NB4 (cell line): ENCODE measurements around the gene RGL3.

ENCODE experiments used
- DNase-seq: peaks from one replicate; pipeline ENCODE4 v3.0.0; 2010; ENCODE audit warnings: low read depth
- H3K4me3 ChIP-seq: one replicate; pipeline ENCODE4 v1.5.1; 2011; ENCODE audit warnings: mild to moderate bottlenecking, low read depth, low read length, moderate library complexity
- MYC ChIP-seq: IDR thresholded peaks from 2 replicates; pipeline ENCODE4 v1.6.1; 2011; ENCODE audit warnings: low read depth, low read length
- POLR2A ChIP-seq: IDR thresholded peaks from 2 replicates; pipeline ENCODE4 v1.6.1; 2011; ENCODE audit warnings: mild to moderate bottlenecking; ENCODE audit not compliant: insufficient read length; ENCODE audit errors: extremely low read depth
- TF ChIP-seq, protein P1 (sequence below): IDR thresholded peaks from one replicate; pipeline ENCODE4 v1.5.1; 2012; ENCODE audit warnings: low read depth, low read length
- TF ChIP-seq, protein P2 (sequence below): IDR thresholded peaks from 2 replicates; pipeline ENCODE4 v1.6.1; 2011; ENCODE audit warnings: low read depth, low read length

Gene RGL3

DNA sequence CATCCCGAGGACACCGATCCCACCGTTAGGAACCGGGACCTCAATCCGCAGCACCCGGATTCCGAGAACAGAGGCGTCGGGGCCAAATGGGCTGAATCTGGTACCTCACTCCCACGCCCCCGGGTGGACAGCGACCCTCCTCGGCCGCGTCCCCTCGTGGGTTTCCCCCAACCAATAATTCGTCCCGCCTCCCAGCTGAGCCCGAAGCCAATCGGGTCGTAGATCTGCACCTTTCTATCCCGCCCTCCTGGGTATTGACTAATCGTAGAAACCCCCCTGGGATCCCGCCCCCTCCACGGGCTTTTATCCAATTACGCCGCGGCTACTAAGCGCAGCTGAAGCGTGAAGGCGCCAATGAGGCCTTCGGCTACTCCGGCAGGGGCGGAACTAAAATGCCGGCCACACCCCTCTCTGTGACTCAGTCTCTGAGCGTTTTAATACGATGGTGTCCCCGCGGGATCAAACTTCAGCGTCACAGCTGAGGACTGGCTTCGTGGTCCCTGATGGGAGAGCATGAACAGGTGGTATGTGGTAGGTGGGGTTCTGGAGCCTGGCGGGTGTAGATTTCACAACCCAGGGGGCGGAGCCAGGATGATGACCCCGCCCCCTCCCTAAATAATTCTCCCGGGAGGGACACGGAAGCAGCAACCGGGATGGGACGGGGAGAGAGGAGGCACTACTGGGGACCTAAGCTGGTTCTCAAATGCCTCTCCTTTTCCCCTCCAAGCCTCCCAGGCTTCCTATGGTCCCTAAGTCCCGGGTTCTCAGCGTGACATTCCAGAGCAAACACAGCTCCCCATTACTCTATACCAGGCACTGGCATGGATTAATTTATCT, 72.8 kb downstream of the RGL3 start, which contains the start of the genes CCDC159 and TMEM205:
TSS of gene CCDC159 (plus strand) at position 416 of the 837 bp plus-strand sequence. CDS start at position 504, 88 bp downstream.
TSS of gene TMEM205 (minus strand) at position 165 of the 837 bp plus-strand sequence. CDS start 649 bp downstream, outside the sequence.
- TF ChIP-seq, protein P1, sequence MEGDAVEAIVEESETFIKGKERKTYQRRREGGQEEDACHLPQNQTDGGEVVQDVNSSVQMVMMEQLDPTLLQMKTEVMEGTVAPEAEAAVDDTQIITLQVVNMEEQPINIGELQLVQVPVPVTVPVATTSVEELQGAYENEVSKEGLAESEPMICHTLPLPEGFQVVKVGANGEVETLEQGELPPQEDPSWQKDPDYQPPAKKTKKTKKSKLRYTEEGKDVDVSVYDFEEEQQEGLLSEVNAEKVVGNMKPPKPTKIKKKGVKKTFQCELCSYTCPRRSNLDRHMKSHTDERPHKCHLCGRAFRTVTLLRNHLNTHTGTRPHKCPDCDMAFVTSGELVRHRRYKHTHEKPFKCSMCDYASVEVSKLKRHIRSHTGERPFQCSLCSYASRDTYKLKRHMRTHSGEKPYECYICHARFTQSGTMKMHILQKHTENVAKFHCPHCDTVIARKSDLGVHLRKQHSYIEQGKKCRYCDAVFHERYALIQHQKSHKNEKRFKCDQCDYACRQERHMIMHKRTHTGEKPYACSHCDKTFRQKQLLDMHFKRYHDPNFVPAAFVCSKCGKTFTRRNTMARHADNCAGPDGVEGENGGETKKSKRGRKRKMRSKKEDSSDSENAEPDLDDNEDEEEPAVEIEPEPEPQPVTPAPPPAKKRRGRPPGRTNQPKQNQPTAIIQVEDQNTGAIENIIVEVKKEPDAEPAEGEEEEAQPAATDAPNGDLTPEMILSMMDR, result no peak
- TF ChIP-seq MYC (no peak; the same call in none of the 2 replicates), POLR2A (peak; percentile 40)
- TF ChIP-seq, protein P2, sequence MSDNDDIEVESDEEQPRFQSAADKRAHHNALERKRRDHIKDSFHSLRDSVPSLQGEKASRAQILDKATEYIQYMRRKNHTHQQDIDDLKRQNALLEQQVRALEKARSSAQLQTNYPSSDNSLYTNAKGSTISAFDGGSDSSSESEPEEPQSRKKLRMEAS, result peak; percentile 77
- peak; percentile 98 for DNase-seq
- H3K4me3 ChIP-seq, result peak within 1 kb of the TSS; percentile 84

DNA sequence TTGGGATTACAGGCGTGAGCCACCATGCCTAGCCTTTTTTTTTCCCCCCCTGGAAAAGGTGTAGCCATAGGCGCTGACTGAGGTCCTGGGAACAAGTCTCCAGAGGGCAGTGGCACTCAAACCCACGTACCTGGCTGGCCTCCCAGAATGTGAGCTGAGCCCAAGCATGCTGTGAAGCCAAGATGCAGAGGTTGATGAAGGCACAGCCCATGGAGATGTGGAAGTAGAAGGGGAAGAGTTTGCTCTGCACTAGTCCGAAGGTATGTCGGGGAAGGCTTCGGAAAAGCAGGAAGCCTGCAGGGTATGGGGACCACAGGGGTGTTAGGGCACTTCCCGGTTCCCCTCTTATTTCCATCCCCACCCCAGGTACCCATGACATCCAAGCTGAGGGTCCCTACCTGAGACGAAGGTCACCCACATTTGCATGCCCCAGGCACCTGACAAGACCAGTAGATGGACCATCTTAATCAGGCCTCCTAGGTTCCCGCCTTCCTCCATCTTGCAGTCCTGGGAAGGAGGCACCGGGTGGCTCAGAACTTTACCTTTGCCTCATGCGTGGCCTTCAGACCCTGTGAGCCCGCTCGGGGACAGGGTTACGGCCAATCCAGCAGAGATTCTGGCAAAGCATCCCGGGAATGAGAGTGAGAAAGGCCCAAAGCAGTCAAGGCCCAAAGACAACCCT, 73.9 kb downstream of the RGL3 start:
- no peak for TF ChIP-seq POLR2A
- TF ChIP-seq, protein P1, result no peak
- TF ChIP-seq, protein P2, result no peak
- TF ChIP-seq MYC, result no peak
- DNase-seq, result no peak
- H3K4me3 ChIP-seq, result peak overlapping the region; percentile 84
